Measurements from ENCODE around the gene PIP5KL1.
A peak's percentile ranks its signal among the peaks of the same experiment; 100 is the strongest.

DNA sequence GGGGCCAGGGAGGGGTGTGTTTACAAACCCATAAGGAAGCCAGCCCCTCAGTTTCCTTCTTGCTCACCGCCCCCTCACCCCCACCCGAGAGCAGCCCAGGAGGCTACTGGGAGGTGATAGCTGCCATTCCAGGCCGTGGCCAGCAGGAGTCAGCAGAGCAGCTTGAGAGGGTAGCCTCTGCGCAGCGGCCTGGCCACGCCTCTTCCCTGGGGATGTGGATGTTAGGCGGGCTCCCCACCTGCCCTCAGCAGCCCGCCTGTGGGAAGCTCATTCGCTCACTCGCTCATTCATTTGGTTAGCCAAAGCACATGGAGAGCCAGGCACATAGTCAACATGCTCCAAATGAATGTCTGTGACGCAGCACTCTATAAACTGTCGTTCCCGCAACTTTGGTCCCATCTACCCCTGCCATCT is 13.2 kb upstream of the PIP5KL1 start:
- TF ChIP-seq EZH2 (IDR thresholded peaks at IDR 0.05; ENCODE audit: borderline replicate concordance, low read depth, low read length, severe bottlenecking) = no peak
- TF ChIP-seq FOS (IDR thresholded peaks at IDR 0.05; ENCODE audit: borderline replicate concordance, insufficient read depth, low read length) = no peak
- TF ChIP-seq, protein P1, sequence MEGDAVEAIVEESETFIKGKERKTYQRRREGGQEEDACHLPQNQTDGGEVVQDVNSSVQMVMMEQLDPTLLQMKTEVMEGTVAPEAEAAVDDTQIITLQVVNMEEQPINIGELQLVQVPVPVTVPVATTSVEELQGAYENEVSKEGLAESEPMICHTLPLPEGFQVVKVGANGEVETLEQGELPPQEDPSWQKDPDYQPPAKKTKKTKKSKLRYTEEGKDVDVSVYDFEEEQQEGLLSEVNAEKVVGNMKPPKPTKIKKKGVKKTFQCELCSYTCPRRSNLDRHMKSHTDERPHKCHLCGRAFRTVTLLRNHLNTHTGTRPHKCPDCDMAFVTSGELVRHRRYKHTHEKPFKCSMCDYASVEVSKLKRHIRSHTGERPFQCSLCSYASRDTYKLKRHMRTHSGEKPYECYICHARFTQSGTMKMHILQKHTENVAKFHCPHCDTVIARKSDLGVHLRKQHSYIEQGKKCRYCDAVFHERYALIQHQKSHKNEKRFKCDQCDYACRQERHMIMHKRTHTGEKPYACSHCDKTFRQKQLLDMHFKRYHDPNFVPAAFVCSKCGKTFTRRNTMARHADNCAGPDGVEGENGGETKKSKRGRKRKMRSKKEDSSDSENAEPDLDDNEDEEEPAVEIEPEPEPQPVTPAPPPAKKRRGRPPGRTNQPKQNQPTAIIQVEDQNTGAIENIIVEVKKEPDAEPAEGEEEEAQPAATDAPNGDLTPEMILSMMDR (IDR thresholded peaks at IDR 0.05; ENCODE audit: extremely low read depth in 1 of 2, insufficient read depth in 1 of 2, low read depth in 1 of 2, low read length in 2 of 2) = peak; percentile 90 to 99
- no peak for TF ChIP-seq POLR2A (IDR thresholded peaks at IDR 0.05; ENCODE audit: low read depth, low read length)
- peak; percentile 13 for TF ChIP-seq MYC (IDR thresholded peaks at IDR 0.05; ENCODE audit: low read depth, low read length)
- TF ChIP-seq, protein P2, sequence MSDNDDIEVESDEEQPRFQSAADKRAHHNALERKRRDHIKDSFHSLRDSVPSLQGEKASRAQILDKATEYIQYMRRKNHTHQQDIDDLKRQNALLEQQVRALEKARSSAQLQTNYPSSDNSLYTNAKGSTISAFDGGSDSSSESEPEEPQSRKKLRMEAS (IDR thresholded peaks at IDR 0.05; ENCODE audit: insufficient read depth, insufficient read length) = no peak
- no peak for TF ChIP-seq POLR2AphosphoS5 (IDR thresholded peaks at IDR 0.05; ENCODE audit: insufficient read depth, low read depth, low read length)

Data from endothelial cell of umbilical vein (primary cell).